SH-SY5Y (cell line): Measurements from ENCODE around the gene DAB1.

ENCODE experiments used
- GATA2 ChIP-seq: IDR thresholded peaks from 2 replicates; pipeline ENCODE4 v1.6.1; 2011; ENCODE audit warnings: mild to moderate bottlenecking, low read depth, low read length
- GATA3 ChIP-seq: IDR thresholded peaks from 2 replicates; pipeline ENCODE4 v1.6.1; 2011; ENCODE audit warnings: low read depth, mild to moderate bottlenecking, low read length, moderate library complexity

The DAB1 gene

GRCh38 chr1:57222307-57222706, 201.6 kb downstream of the DAB1 start:
- TF ChIP-seq GATA3 (no peak), GATA2 (no peak)

GRCh38 chr1:57218487-57219079, 205.3 kb downstream of the DAB1 start:
- TF ChIP-seq GATA2 (no peak), GATA3 (no peak)

- TF ChIP-seq GATA3: no peak
Observed at GRCh38 chr1:57217905-57218304, 206.0 kb downstream of the DAB1 start.

GRCh38 chr1:57214951-57215575, 208.8 kb downstream of the DAB1 start:
- TF ChIP-seq GATA3: no peak
- TF ChIP-seq GATA2: no peak

GRCh38 chr1:57210881-57211280, 213.0 kb downstream of the DAB1 start:
- TF ChIP-seq GATA2 (no peak), GATA3 (no peak)

GRCh38 chr1:57209495-57209894, 214.4 kb downstream of the DAB1 start:
- TF ChIP-seq GATA3 (no peak), GATA2 (no peak)

- no peak for TF ChIP-seq GATA3
- TF ChIP-seq GATA2: no peak
Observed at GRCh38 chr1:57208741-57209302, 215.0 kb downstream of the DAB1 start.

- no peak; the same call in 1 of the 2 replicates for TF ChIP-seq GATA2
Observed at GRCh38 chr1:57206038-57206437, 217.8 kb downstream of the DAB1 start.

- TF ChIP-seq GATA3 (no peak), GATA2 (no peak)
Observed at GRCh38 chr1:57204942-57205787, 218.7 kb downstream of the DAB1 start.

GRCh38 chr1:57204091-57204490, 219.8 kb downstream of the DAB1 start:
- TF ChIP-seq GATA3 (no peak), GATA2 (no peak)

GRCh38 chr1:57202241-57202640, 221.6 kb downstream of the DAB1 start:
- TF ChIP-seq GATA3: no peak
- no peak for TF ChIP-seq GATA2

GRCh38 chr1:57198912-57199311, 224.9 kb downstream of the DAB1 start:
- TF ChIP-seq GATA3: no peak
- TF ChIP-seq GATA2: no peak

- TF ChIP-seq GATA3 (no peak), GATA2 (no peak)
Observed at GRCh38 chr1:57195436-57195941, 228.4 kb downstream of the DAB1 start.

- no peak for TF ChIP-seq GATA2
- TF ChIP-seq GATA3: no peak
Observed at GRCh38 chr1:57192222-57192621, 231.6 kb downstream of the DAB1 start.
